COR-L47 (cell line): ENCODE measurements around the gene MTERF2.

Source experiments
- DNase-seq: peaks from one replicate; lab custom pipeline; 2025; lab: John Stamatoyannopoulos, UW

The MTERF2 gene

DNA sequence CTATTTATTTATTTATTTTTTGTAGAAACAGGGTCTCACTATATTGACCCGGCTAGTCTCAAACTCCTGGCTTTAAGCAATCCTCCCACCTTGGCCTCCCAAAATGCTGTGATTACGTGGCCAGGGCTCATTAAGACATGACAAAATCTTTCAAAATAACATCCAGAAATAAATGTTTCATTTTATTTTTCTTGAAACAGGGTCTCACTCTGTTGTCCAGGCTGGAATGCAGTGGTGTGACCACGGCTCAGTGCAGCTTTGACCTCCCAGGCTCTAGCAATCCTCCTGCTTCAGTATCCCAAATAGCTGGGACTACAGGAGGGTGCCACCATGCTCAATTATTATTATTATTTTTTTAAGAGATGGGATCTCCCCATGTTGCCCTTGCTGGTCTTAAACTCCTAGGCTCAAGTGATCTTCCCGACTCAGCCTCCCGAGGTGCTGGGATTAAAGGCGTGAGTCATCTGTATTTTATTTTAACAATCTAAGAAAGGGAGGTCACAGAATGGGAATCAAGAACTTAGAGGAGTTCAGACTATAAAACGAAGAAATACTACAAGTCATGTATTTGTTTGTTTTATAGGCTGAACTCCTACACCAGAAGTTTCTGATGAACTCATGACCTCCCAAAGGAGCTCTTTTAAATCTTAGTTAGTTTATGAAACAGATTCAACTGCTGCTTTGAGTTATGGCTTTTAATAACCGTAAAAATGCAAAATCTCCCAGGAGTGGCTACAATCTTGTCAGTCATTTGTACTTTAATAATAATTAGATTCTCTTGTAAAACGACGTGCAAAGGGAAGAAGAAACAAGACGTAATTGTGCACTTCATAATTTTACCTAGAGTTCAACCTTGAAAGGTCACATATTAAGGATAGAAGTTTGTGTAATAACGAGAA is 33.3 kb downstream of the MTERF2 start:
- DNase-seq, result no peak

DNA sequence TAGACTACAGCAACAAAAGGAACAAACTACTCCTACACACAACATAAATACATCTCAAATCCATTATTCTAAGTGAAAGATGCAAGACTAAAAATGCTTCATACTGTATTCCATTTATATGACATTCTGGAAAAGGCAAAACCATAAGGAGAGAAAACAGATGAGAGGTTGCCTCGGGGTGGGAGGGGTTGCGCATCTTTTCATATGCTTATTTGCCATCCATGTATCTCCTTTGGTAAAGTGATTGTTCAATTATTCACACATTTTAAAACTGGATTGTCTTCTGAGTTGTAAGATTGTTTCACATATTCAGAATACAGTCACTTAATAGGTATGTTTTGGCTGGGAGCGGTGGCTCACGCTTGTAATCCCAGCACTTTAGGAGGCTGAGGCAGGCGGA is 36.4 kb downstream of the MTERF2 start:
- no peak for DNase-seq

DNA sequence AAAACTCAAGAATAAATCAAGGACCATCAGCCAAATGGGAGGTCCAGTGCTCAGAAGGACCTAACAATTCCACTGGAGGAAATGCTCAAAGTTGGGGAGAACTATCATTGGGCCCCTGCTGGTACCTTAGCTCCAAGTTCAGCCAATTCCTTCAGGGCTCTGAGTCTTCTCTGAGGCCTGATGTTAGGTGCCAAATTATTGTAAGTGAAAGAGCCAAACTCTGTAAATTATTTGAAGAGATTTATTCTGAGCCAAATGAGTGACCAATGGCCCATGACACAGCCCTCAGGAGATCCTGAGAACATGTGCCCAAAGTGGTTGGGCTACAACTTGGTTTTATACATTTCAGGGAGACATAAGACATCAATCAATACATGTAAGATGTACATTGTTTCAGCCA is 39.5 kb downstream of the MTERF2 start:
- no peak for DNase-seq

DNA sequence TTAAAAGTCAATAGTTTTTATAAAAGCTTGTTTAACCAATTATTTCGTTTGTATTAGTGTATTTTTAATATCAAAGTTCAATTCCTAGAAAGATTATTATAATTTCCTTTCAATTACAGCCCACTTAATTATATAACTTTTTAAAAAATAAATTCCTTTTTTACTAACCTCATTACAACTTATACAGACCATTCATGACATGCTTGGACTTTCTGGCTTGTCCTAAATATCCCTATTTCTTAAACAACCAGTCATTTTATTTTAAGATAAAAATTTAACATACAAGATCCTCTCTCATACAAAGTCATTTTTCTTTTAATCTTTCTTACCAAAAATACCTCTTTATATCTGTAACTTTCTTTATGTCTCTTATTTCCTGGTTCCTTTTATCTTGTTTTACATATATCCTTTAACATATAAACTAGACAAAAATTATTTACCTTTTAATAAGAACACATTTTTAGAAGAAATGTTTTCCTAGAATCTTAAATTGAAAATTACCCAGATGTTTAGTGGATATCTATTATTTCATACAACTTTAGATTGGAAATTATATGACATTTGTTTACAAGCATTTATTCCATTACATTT is 41.6 kb downstream of the MTERF2 start:
- DNase-seq, result no peak

DNA sequence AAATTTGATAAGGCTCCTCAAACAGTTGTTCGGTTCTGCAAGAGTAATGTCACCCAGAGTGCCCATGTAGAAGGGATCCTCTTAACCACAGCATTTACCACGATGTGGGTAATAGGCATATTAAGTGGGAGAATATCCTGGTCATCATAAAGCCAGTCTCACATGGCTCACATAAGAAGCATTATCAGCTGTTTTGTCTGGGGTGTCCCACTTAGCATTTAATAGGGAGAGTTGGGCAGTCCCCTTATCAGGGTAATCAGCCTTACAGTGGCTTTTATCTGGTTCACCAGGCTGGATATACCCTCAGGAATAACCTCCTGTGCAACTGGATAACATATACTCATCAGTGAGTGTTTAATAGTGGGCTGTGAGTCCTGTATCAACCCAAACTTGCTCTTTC is 44.2 kb downstream of the MTERF2 start:
- DNase-seq, result no peak

- no peak for DNase-seq
Observed at GRCh38 chr12:106941481-106942156, 45.3 kb downstream of the MTERF2 start.

- no peak for DNase-seq
Observed at GRCh38 chr12:106934277-106934676, 52.7 kb downstream of the MTERF2 start.
